CD1c-positive myeloid dendritic cell (primary cell): ENCODE data around the gene ANKRD33.

Experiments used
- DNase-seq: peaks from one replicate; pipeline ENCODE4 v3.0.0-alpha.2; 2016; ENCODE audit errors: extremely low spot score

ANKRD33 gene

GRCh38 chr12:51887476-51888315 is at the start of gene ANKRD33:
TSS of gene ANKRD33 (plus strand) at chr12:51888103. CDS start at chr12:51888187, 84 bp downstream.
- peak; percentile 23 for DNase-seq

GRCh38 chr12:51838762-51839161 is 49.1 kb upstream of the ANKRD33 start:
- no peak for DNase-seq

- no peak for DNase-seq
These were observed 48.5 kb upstream of the ANKRD33 start for GRCh38 chr12:51839310-51839947.

GRCh38 chr12:51840966-51841365 is 46.9 kb upstream of the ANKRD33 start:
- no peak for DNase-seq

- DNase-seq: no peak
These were observed 46.2 kb upstream of the ANKRD33 start for GRCh38 chr12:51841727-51842126.

GRCh38 chr12:51844854-51845253 is 43.0 kb upstream of the ANKRD33 start:
- no peak for DNase-seq

- no peak for DNase-seq
These were observed 42.4 kb upstream of the ANKRD33 start for GRCh38 chr12:51845482-51845881.

- no peak for DNase-seq
These were observed 41.6 kb upstream of the ANKRD33 start for GRCh38 chr12:51846271-51846691.

- DNase-seq: peak; percentile 45
These were observed 40.8 kb upstream of the ANKRD33 start for GRCh38 chr12:51846911-51847642.

GRCh38 chr12:51847643-51848325 is 40.1 kb upstream of the ANKRD33 start:
- DNase-seq: peak; percentile 28

- no peak for DNase-seq
These were observed 39.6 kb upstream of the ANKRD33 start, which contains the start of gene FIGNL2 for GRCh38 chr12:51848326-51848727. TSS of gene FIGNL2 (minus strand) at chr12:51848718. CDS start at chr12:51822413, 26,305 bp downstream.

- DNase-seq: no peak
These were observed 38.8 kb upstream of the ANKRD33 start for GRCh38 chr12:51848841-51849735.

GRCh38 chr12:51850081-51850964 is 37.6 kb upstream of the ANKRD33 start:
- no peak for DNase-seq

- DNase-seq: no peak
These were observed 37.0 kb upstream of the ANKRD33 start for GRCh38 chr12:51850965-51851299.

- DNase-seq: no peak
These were observed 36.3 kb upstream of the ANKRD33 start for GRCh38 chr12:51851413-51852124.

- DNase-seq: no peak
These were observed 35.3 kb upstream of the ANKRD33 start for GRCh38 chr12:51852404-51853137.

- DNase-seq: no peak
These were observed 32.1 kb upstream of the ANKRD33 start for GRCh38 chr12:51855586-51856428.

GRCh38 chr12:51860986-51861385 is 26.9 kb upstream of the ANKRD33 start:
- DNase-seq: no peak
